Naive B cell (primary cell): Measurements from ENCODE around the gene PBX1. TPM values are rescaled to one million over a fixed set of nuclear protein-coding genes. Genes with fewer than 3 reads are reported as not detected.

Experiments used
- ATAC-seq, 2 donors: fragments of 150-1000 bp; cut with Tn5 transposase; 2 replicates each; pipeline ENCODE4 v1.10.0; 2021; ENCODE audit warnings: low read depth in 2 of 2, mild to moderate bottlenecking in 2 of 2, moderate library complexity in 2 of 2
- DNase-seq: peaks from one replicate; pipeline ENCODE4 v3.0.0; 2022
- H3K27ac Mint-ChIP-seq, 6 donors: one replicate each; pipeline ENCODE4 v1.8.0; 2020 to 2022; ENCODE audit warnings: mild to moderate bottlenecking in 6 of 6, mixed read lengths in 6 of 6, moderate library complexity in 5 of 6, inconsistent platforms in 2 of 6
- H3K27me3 Mint-ChIP-seq, 3 donors: one replicate each; pipeline ENCODE4 v1.8.0; 2021 to 2022; ENCODE audit warnings: mixed read lengths in 3 of 3, mild to moderate bottlenecking in 1 of 3
- H3K36me3 Mint-ChIP-seq, 2 donors: one replicate each; pipeline ENCODE4 v1.8.0; 2020 to 2022; ENCODE audit warnings: mixed read lengths in 2 of 2, inconsistent platforms in 1 of 2, mild to moderate bottlenecking in 1 of 2
- H3K4me1 Mint-ChIP-seq, 3 donors: one replicate each; pipeline ENCODE4 v1.8.0; 2020 to 2022; ENCODE audit warnings: mixed read lengths in 3 of 3, inconsistent platforms in 1 of 3, mild to moderate bottlenecking in 1 of 3, moderate library complexity in 1 of 3
- H3K4me3 Mint-ChIP-seq, 8 donors: one replicate each; pipeline ENCODE4 v1.8.0; 2020 to 2022; ENCODE audit warnings: mild to moderate bottlenecking in 8 of 8, mixed read lengths in 8 of 8, moderate library complexity in 8 of 8, inconsistent platforms in 2 of 8
- H3K9me3 Mint-ChIP-seq, 7 donors: one replicate each; pipeline ENCODE4 v1.8.0; 2020 to 2022; ENCODE audit warnings: mixed read lengths in 7 of 7, mild to moderate bottlenecking in 5 of 7, inconsistent platforms in 2 of 7, moderate library complexity in 1 of 7
- polyA plus RNA-seq, 6 donors: library from polyadenylated mRNA; unstranded; fragments of 300-500 nt; fragmentation: Illumina TruSeq; gene quantifications; one replicate each; pipeline ENCODE4 v1.2.3, GENCODE V29; 2021; ENCODE audit warnings: low read depth in 6 of 6

The PBX1 gene
- polyA plus RNA-seq, 6 donors from 2014 or later, result 0.04 to 0.70 (median 0.33) TPM; not detected in 1

DNA sequence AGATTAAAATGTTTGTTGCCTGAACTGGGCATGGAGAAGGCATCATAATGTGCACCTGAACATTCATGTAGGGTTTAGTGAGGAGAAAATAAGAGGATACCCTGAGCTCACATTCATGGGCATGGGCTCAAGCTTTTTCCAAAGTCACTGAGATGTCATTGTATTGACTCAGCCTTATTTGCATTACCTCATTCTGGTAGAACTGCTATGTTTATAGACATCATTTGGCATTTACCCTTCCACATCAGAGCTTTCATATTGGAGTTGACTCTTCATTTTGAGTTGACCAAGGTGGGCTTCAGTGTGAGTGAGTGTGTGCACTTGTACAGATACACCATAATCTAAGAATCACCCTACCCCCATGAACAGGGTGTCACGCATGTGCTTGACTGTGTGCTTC lies 143.2 kb downstream of the PBX1 start:
- Mint-ChIP-seq H3K27me3 (peaks cover 4 to 16% (median 4%) of the 10 kb centered on the region in 3 donors), H3K4me3 (no peak overlapping the region), H3K9me3 (no peaks in the 10 kb centered on the region), H3K27ac (no peak overlapping the region), H3K36me3 (no peaks in the 10 kb centered on the region), H3K4me1 (no peaks in the 10 kb centered on the region)
- ATAC-seq (no peak), DNase-seq (no peak)

GRCh38 chr1:164702664-164703063 lies 143.7 kb downstream of the PBX1 start:
- ATAC-seq (no peak), DNase-seq (no peak)
- Mint-ChIP-seq H3K9me3 (no peaks in the 10 kb centered on the region), H3K4me3 (no peak overlapping the region), H3K4me1 (no peaks in the 10 kb centered on the region), H3K27me3 (peaks cover 7 to 16% (median 8%) of the 10 kb centered on the region in 3 donors), H3K36me3 (no peaks in the 10 kb centered on the region), H3K27ac (no peak overlapping the region)

DNA sequence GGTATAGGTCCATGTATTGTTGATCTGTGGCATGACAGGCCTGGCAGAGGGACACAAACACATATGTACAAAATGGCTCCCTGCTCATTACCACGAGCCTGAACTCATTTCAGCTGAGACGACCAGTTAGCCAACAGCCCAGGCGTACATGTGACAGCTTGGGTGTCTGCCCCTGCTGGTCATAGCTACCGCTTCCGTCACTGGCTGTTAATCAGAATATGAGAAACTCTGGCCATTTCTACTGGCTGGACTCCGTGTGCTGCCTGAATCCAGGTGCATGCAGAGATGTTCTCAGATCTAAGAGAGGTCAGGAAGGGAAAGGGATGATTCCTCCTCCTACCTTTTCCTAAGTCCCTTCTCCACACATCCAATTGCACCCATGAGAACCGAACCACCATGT lies 144.5 kb downstream of the PBX1 start:
- Mint-ChIP-seq H3K36me3 (no peaks in the 10 kb centered on the region), H3K4me3 (no peak overlapping the region), H3K27me3 (peaks cover 7 to 16% (median 8%) of the 10 kb centered on the region in 3 donors), H3K27ac (no peak overlapping the region), H3K4me1 (no peaks in the 10 kb centered on the region), H3K9me3 (no peaks in the 10 kb centered on the region)
- DNase-seq, result no peak
- no peak for ATAC-seq

- Mint-ChIP-seq H3K27ac (no peak overlapping the region), H3K4me1 (no peaks in the 10 kb centered on the region), H3K27me3 (peaks cover 8 to 16% (median 8%) of the 10 kb centered on the region in 3 donors), H3K9me3 (no peaks in the 10 kb centered on the region), H3K4me3 (no peak overlapping the region), H3K36me3 (no peaks in the 10 kb centered on the region)
- DNase-seq (no peak), ATAC-seq (no peak)
These were observed 145.0 kb downstream of the PBX1 start for GRCh38 chr1:164703960-164704411.

- ATAC-seq (no peak), DNase-seq (no peak)
- Mint-ChIP-seq H3K36me3 (no peaks in the 10 kb centered on the region), H3K4me1 (no peaks in the 10 kb centered on the region), H3K27ac (no peak overlapping the region), H3K27me3 (peaks cover 8 to 13% (median 11%) of the 10 kb centered on the region in 3 donors), H3K9me3 (no peaks in the 10 kb centered on the region), H3K4me3 (no peak overlapping the region)
These were observed 146.0 kb downstream of the PBX1 start for GRCh38 chr1:164704954-164705353.

DNA sequence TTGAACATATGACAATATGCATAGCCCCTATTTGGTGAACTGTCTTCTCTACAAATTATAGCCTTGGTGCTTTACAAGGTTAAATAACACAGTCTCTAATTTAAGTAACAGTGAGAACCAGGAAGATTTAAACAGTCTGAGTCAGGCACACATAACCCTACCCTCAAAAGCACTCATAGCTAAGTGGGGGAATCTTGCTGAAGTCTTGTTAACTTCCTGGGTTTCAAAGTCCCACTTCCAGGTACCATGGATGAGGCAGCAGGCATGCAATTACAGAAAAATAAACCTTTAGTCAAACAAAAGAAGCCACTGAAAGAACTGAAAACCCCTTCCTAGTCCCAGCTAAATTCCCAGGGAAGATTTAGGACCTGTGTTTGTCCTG lies 147.6 kb downstream of the PBX1 start:
- Mint-ChIP-seq H3K4me3 (no peak overlapping the region), H3K27me3 (peaks cover 5 to 18% (median 8%) of the 10 kb centered on the region in 3 donors), H3K4me1 (no peaks in the 10 kb centered on the region), H3K9me3 (no peaks in the 10 kb centered on the region), H3K27ac (no peak overlapping the region), H3K36me3 (no peaks in the 10 kb centered on the region)
- no peak for ATAC-seq
- no peak for DNase-seq

DNA sequence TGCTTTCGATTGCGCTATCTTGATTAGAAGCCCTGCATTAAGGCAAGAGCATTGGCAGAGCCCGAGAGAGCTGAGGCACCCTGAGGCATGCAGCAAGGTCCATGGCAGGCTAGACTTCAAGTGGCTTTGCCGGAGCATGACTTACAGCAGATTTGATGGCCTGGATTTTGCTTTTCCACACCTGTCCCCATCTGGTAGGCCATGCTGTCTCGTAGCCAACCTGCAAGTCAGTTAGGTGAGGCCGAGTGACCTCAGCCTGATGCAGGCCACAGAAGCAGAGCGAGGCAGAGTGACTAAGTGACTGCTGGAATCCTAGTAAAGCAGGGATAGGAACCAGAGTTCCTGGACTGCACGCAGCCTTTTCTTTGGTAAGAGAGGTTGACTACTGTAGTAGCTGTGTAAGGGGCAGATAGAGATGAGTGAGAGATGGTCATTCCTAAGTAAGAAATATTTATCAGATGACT lies 148.9 kb downstream of the PBX1 start:
- Mint-ChIP-seq H3K27me3 (peaks cover 0 to 30% (median 19%) of the 10 kb centered on the region in 3 donors), H3K9me3 (no peaks in the 10 kb centered on the region), H3K4me1 (no peaks in the 10 kb centered on the region), H3K4me3 (no peak overlapping the region), H3K36me3 (no peaks in the 10 kb centered on the region), H3K27ac (no peak overlapping the region)
- ATAC-seq (no peak), DNase-seq (no peak)

GRCh38 chr1:164708596-164708995 lies 149.6 kb downstream of the PBX1 start:
- Mint-ChIP-seq H3K9me3 (no peaks in the 10 kb centered on the region), H3K36me3 (no peaks in the 10 kb centered on the region), H3K27ac (no peak overlapping the region), H3K4me1 (no peaks in the 10 kb centered on the region), H3K27me3 (peaks cover 0 to 30% (median 19%) of the 10 kb centered on the region in 3 donors), H3K4me3 (no peak overlapping the region)
- DNase-seq (no peak), ATAC-seq (no peak)

DNA sequence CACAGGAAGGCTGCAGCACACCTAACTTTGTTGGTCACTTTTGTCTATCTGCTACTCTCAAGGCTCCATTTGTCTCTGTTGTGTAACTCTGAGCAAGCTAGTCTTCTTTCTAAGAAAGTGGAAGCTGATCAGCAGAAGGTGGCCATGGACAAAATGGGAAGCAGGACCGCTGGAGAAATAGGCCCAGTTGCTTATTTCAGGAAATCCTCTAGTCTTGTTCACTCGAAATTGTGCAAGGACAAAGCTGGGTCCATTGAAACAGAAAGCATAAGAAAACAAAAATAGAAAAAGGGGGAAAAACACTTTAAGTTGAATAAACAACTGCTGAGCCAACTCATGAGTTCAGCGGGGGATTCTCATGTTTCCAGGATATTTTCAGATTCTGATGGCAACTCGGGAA lies 150.1 kb downstream of the PBX1 start:
- Mint-ChIP-seq H3K27ac (no peak overlapping the region), H3K36me3 (no peaks in the 10 kb centered on the region), H3K27me3 (peaks cover 0 to 30% (median 19%) of the 10 kb centered on the region in 3 donors), H3K4me1 (no peaks in the 10 kb centered on the region), H3K4me3 (no peak overlapping the region), H3K9me3 (no peaks in the 10 kb centered on the region)
- ATAC-seq, result no peak
- DNase-seq, result no peak

GRCh38 chr1:164709541-164710278 lies 150.7 kb downstream of the PBX1 start:
- no peaks in the 10 kb centered on the region for H3K4me1 Mint-ChIP-seq
- peaks cover 0 to 30% (median 19%) of the 10 kb centered on the region in 3 donors for H3K27me3 Mint-ChIP-seq
- no peaks in the 10 kb centered on the region for H3K9me3 Mint-ChIP-seq
- H3K36me3 Mint-ChIP-seq, result no peaks in the 10 kb centered on the region
- no peak overlapping the region for H3K4me3 Mint-ChIP-seq
- no peak overlapping the region for H3K27ac Mint-ChIP-seq
- DNase-seq (no peak), ATAC-seq (no peak)

DNA sequence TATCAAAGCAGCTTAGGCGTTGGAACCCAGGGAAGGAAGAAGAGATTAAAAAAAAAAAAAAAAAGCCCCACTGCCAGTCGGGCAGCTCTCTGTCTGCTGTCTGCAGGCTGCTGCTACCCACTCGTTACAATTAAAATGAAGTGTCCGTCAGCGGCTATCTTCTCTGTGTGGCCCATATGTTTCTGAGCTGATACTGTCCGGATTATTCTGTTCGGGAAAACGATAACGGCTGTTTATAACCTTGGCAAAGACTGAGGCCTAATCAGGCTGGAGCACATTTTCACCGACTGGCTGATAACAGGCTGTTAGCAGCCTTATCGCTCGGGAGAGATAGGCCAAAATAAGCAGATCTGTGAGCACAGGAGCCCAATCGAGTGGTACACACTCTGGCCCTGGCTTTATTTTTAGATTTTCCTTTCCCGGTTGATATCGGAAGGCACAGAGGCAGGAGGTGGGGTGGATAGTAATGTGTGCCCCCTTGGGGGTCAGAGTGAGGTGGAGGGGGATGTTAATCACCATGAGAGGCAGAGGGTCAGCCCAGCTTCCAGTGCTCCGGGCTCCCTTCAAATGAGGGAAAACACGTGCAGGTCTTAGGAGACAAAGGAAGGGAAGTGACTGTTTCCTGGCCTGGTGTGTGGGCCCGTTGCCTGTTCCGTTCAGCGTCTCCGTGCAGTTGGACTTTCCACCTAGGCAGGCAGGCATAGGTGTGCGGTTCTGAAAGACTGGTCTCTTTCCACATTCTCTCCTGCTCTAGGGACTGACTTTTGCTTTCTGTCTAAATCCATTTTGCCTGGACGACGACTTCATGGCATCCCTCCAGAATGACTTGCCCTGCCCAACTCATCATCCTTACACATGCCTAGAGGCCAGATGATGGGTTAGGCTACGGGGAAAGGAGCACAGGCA lies 153.4 kb downstream of the PBX1 start:
- ATAC-seq (no peak), DNase-seq (no peak)
- H3K4me1 Mint-ChIP-seq, result no peaks in the 10 kb centered on the region
- peaks cover 0 to 10% (median 0%) of the 10 kb centered on the region in 7 donors for H3K9me3 Mint-ChIP-seq
- no peak overlapping the region for H3K4me3 Mint-ChIP-seq
- no peaks in the 10 kb centered on the region for H3K36me3 Mint-ChIP-seq
- H3K27ac Mint-ChIP-seq, result no peak overlapping the region
- H3K27me3 Mint-ChIP-seq, result peaks cover 0 to 24% (median 13%) of the 10 kb centered on the region in 3 donors

DNA sequence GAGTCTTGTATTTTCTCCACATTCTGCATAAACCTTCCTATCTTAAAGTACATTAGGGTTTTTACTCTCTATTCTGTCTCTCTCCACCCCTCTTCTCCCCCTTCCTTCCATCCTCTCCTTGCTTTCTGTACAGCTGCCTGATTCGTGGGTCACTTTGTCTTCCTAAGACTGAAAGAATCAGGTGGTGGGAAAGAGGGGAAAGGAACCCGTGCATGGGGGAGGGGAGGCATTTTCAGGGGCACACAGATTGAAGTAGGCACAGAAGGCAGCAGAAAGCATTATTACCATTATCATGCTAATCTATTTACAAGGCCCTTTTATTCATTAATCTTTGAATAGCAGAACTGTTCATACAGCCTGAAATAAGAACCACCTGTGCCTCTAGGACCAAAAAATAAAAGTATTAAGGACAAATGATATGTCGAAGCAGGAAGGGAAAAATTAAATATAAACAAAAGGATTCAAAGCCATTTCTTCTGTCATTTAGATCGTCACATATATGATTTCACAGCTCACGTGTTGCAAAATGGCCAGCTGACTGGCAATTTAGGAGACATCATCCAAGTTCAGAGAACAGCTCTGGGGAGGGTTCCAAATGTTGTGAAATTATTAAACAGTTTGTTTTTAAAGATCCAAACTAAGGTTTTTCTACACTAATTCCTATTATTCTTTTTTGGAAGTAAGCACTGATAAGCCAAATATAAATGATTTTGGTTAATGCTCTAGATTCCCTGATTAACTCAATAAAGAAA lies 154.6 kb downstream of the PBX1 start:
- H3K27ac Mint-ChIP-seq, result no peak overlapping the region
- H3K4me1 Mint-ChIP-seq, result no peaks in the 10 kb centered on the region
- DNase-seq (no peak), ATAC-seq (no peak)
- peaks cover 0 to 10% (median 0%) of the 10 kb centered on the region in 7 donors for H3K9me3 Mint-ChIP-seq
- H3K4me3 Mint-ChIP-seq, result no peak overlapping the region
- no peaks in the 10 kb centered on the region for H3K36me3 Mint-ChIP-seq
- peaks cover 0 to 23% (median 11%) of the 10 kb centered on the region in 3 donors for H3K27me3 Mint-ChIP-seq

DNA sequence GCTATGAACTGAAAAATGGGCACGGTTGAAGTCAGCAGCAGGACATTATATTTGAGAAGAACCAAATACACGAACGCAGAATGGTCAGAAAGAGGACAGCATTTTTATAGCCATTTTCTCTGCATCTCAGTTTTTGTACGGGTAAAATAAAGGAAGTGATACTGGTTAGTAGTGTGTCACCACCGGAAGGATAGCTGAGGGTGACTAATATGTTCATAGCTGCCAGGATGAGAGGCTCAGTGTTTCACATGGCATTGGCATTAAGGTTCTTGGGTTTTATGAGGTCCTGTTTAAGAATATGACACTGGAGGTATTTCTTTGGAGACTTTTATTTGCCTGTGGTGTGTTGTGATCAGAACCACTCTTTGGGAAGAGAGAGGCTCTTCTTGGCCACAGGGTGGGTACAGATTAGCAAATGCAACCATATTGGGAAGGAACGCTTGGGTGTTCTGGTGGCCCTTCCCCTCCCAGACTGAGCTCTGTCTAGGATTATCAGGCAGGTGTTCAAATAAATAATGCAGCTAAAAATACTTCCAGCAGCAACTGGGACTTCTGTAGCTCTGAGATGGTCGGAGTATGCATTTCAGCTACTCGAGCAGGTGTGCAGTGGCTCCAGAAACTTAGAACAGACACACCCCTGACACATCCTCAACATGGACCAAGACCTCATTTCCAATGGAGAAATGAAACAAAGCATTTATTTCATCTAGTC lies 158.2 kb downstream of the PBX1 start:
- DNase-seq (no peak), ATAC-seq (no peak)
- no peak overlapping the region for H3K27ac Mint-ChIP-seq
- H3K4me3 Mint-ChIP-seq, result no peak overlapping the region
- peaks cover 0 to 10% (median 3%) of the 10 kb centered on the region in 7 donors for H3K9me3 Mint-ChIP-seq
- H3K4me1 Mint-ChIP-seq, result no peaks in the 10 kb centered on the region
- peaks cover 0 to 17% (median 9%) of the 10 kb centered on the region in 3 donors for H3K27me3 Mint-ChIP-seq
- no peaks in the 10 kb centered on the region for H3K36me3 Mint-ChIP-seq
